Activated T-helper 1 cell treated with anti-CD3 and anti-CD28 coated beads, Interleukin-2, amount 50 U/mL, for 16 hours (primary cell): ENCODE results near the gene ODAM.
"Not testable (repeated sequence)": the region's sequence is repeated elsewhere in the genome, so short reads cannot be mapped to it uniquely, and the experiment has no call there.

ENCODE experiments used
- DNase-seq, 2 donors: peaks; one replicate each; pipeline ENCODE4 v3.0.0-alpha.2; 2020; ENCODE audit warnings: low read depth in 1 of 2, low spot score in 1 of 2

Gene ODAM, protein sequence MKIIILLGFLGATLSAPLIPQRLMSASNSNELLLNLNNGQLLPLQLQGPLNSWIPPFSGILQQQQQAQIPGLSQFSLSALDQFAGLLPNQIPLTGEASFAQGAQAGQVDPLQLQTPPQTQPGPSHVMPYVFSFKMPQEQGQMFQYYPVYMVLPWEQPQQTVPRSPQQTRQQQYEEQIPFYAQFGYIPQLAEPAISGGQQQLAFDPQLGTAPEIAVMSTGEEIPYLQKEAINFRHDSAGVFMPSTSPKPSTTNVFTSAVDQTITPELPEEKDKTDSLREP

GRCh38 chr4:70195425-70195824 lies at the start of gene ODAM:
ODAM (plus strand) TSS chr4:70195725; CDS start chr4:70196544, 819 bp downstream.
- no peak for DNase-seq

DNA sequence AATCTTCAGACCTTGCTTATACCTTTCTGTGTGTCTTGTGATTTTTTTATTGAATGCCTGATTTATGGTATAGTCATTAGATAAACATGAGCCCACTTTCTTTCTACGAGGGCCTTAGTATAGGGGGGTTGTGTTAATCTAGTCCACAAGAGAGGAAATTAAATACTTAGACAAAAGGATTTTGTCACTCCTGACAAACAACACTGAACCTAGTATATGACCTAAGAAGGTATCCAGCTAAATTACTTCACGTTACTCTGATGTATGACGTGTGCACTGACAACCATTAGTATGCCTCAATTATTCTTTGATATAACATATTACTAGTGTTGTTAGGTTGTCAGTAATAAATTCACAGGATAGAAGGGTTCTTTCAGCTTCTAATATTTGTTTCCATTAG lies 44.3 kb upstream of the ODAM start:
- DNase-seq: no peak

DNA sequence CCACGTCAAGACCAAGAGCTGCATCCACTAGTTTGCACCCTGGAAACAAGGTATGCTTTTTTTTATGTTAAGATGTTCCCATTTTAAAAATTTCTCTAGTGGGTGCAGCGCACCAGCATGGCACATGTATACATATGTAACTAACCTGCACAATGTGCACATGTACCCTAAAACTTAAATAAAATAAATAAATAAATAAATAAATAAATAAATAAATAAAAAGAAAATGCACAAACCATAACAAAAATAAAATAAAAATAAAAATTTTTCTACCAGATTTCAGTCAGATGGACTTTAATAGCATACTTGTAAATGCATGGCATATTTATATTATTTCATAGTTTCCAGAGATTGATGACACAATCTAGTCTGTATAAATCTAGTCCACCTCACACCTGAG lies 43.4 kb upstream of the ODAM start:
- no peak for DNase-seq

- DNase-seq: no peak
Observed at GRCh38 chr4:70153937-70154336, 41.6 kb upstream of the ODAM start, which contains the start of gene PRR27. PRR27 (plus strand) TSS chr4:70154237; CDS start chr4:70154376, 139 bp downstream.

DNA sequence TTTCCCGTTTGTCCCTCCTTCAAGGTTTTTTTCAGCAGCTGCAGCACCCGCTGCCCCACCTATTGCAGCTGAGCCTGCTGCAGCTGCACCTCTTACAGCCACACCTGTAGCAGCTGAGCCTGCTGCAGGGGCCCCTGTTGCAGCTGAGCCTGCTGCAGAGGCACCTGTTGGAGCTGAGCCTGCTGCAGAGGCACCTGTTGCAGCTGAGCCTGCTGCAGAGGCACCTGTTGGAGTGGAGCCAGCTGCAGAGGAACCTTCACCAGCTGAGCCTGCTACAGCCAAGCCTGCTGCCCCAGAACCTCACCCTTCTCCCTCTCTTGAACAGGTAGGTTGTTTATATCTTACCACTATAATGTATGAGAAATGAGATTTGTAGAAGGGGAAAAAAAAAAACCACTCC lies 36.9 kb upstream of the ODAM start:
- DNase-seq: no peak

DNA sequence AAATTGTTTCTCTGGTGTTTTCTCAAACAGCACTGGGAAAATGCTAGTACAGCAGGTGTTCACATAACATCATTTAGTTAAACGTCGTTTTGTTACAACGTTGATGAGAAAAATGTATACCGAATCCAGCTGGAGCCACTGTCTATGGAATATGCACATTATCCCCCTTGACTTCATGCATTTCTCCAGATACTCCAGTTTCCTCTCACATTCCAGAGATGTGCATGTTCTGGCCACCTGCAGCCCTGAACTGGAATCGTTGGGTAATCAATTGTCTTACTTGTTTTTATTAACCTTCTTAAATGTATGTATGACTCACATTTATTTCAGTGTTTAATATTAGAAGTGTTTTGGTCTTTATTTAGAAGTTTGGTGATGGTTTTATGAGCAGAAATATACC lies 18.4 kb upstream of the ODAM start:
- DNase-seq: no peak

DNA sequence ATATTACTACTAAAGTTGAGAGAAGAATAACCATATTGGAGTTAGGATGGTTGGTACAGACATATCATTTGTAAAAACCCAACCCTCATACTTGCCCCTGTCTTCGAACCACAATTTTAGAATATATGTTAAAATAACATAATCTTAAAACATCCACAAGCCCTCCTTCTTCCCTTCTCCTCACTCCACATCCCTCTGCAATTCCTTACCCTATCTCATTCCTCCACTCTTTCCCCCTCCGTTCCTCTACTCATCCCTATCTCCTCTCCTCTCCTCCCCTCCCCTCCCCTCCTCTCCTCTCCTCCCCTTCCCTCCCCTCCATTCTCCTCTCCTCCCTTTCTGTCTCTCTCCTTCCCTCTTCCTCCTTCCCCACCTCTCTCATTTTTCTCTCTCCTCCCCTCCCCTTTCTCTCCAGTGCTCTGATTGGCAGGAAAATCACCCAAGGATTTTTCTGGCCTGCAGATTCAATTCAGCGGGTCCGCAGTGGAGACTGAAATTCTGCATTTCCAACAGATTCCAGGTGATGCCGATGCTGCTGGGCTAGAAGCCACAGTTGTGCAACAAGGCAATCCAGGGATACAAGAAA lies 17.4 kb upstream of the ODAM start:
- DNase-seq: no peak

GRCh38 chr4:70179811-70180210 lies 15.7 kb upstream of the ODAM start:
- DNase-seq: no peak

- no peak for DNase-seq
Observed at GRCh38 chr4:70181864-70182263, 13.7 kb upstream of the ODAM start.

DNA sequence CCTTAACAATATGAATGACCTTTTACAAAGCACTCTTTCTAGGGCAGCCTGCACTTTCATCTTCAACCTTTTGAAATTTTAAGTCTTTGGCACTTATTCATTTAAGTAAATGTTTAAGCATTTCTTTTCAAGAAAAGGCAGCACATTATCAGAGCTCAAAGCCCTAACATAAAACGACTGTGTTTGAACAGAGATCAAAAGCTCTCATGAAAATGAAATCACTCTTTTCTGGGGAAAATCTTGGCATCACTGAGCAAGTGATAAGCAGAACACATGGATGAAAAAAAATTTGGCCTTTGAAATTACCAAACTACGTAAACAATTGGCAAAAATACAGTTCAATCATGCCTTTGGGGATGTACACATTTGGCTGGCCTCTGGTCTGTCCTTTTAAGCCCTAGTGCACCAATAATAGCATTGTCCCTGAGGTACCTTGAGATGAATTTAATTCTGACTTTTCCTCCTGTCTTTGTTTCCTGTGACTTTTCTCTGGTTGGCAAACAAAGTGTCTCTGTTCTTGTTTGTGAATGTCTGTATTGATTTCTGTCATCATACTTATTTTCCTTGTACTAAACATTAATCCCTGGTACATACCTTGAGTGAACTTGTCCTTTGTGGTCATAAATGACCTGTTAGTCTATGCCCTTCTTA lies 12.9 kb upstream of the ODAM start:
- no peak for DNase-seq

DNA sequence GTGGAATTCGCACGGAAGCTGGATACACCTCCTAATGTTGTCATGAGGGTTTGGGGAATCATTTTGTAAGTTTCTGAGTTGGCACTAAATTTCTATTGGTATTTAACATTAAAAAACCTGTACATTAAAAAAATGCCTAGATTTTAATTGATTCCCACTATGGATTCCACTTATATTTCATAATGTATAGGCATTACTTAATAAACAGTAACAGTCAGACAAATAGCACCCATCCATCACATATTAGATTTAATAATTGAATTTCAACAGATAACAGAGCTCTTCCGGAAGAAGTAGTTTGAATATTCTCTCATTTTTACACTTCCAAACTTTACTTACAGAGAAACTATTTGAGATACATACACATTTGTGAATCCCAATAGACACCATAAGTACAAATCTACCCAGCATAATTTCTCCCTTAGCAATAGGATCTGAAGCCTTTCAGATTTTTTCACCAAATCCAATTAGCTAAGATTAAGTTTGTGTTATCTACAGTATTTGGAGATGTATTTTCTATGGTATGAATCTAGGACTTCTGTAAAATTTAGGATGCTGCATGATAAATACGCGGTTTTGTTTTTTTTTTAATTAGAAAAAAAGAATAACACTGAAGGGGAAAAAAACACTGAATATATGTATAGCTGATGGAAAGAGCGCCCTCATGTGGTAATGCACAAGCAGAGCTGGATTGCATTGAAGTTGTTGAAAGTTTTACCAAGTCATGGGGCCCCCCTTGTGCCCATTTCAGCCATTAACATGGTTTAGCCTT lies 12.2 kb upstream of the ODAM start:
- DNase-seq: no peak

DNA sequence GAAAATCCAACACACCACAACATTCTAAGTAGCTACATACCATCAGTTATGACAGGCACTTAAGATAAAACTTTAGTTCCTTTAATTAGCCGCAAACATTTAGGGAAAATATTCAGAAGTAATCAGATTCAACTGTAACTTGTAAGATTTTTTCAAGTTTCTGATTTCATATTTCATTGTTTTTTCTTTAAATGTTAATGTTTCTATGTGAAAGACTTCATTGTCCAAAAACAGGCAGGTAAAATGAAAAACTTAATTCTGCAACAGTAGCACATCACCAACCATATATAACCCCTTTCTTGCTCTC lies 11.6 kb upstream of the ODAM start:
- no peak for DNase-seq

GRCh38 chr4:70187216-70187615 lies 8.3 kb upstream of the ODAM start:
- DNase-seq: no peak

GRCh38 chr4:70190579-70190978 lies 4.9 kb upstream of the ODAM start:
- no peak for DNase-seq

DNA sequence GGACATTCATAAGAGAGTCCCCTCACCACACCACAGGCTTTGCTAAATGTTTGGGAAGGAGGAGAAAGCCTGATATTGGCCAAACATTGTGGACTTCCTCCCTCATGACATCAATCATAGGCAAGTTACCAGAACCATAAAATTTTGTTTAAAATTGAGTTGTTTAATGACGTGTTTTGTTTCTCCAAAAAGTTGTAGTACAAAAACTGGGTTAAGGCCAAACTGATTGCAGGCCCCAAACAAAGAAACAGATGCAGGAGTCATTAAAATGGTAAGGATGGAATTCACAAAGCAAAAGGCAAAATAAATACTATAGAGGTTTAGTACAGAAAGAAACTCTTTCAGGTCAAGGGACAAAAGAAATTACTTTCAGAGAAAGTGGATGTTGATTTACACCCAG lies 3.9 kb upstream of the ODAM start:
- DNase-seq: no peak

DNA sequence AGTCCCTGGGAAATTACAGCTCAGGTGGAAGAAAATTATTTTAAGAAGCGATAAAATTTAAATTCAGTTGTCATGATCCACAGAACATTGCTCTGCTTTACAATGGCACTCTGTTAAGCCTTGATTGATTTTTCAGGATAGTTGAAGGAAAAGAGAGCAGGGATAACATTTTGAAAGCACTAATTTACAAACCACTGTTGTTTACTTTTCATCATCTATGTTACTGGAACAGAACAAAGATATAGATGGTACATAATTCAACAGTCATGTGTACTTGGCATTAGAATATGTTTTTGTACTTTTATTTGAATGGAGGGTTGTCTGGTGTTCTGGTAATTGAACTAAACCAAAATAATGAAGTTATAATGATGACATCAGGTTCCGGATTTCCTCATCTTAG lies 2.6 kb upstream of the ODAM start:
- no peak for DNase-seq

DNA sequence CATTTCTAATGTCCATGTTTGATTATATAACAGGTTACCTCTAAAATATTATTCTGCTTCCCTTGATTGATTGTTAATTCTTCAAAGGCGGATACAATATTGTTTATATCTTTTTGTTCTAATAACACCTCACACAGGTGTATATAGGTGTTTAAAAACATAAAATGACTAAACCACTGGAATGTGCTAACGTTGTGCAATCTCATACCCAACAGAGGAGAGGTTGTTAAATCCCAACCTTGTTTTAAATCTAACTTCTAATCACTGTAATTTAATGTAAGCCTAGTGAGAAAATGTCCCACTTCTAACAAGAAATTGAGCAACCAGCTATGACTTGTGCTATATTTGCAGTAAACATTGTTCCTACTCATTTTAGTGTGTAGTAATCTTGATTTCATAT lies 1.3 kb downstream of the ODAM start:
- no peak for DNase-seq

DNA sequence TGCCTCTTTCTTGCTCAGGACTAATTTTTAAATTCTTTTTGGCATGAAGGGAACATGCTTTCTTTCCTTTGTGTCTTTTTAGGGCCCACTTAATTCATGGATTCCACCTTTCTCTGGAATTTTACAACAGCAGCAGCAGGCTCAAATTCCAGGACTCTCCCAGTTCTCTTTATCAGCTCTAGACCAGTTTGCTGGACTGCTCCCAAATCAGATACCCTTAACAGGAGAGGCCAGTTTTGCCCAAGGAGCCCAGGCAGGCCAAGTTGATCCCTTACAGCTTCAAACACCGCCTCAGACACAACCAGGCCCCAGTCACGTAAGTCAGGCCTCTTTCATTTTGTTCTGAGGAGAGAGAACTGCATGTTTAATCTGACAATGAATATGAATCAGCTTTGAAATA lies 2.3 kb downstream of the ODAM start:
- DNase-seq: no peak

- DNase-seq: no peak
Observed at GRCh38 chr4:70203601-70204000, 8.1 kb downstream of the ODAM start.

DNA sequence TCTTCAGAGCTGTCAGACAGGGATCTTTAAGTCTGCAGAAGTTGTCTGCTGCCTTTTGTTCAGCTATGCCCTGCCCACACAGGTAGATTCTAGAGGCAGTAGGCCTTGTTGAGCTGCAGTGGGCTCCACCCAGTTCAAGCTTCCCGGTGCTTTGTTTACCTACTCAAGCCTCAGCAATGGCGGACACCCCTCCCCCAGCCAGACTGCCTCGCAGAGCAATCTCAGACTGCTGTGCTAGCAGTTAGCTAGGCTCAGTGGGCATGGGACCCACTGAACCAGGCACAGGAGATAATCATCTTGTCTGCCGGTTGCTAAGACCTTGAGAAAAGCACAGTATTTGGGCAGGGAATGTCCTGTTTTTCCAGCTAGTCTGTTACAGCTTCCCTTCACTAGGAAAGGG lies 17.2 kb downstream of the ODAM start:
- not testable (repeated sequence) for DNase-seq

DNA sequence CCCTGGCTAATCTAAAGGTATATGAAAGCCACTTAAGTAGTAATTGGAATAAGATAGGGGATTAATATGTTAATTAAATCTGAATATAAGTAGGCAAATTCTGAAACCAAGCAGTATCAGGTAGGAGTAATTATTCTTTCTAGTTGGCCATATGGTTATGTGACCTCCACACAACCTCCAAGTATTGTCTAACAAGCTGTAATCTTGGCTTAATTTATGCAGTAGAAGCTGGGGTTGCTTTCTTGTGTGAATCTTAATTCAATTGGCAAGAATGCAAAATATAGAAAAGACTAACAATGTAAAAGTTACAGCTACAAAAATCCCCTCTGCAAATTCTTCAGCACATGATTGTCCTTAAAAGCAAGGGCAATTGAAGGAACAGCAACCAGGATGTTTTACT lies 20.6 kb downstream of the ODAM start:
- DNase-seq: not testable (repeated sequence)

DNA sequence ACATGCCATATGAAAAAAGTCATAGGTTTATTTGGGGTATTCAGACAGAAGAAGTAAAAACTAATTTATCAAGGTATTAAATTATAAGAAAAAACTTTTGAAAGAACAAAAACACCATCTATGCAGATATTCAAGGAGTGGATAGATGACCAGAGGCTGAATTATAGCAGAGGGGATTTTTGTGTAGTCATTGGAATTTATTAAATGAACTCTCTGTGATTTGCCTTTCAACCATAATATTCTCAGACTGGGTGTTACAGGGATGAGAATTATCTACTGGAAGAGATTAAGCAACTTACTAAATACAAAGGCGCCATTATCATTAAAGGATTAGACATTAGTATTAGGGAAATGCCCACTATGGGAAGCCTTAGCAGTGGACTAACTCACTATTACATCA lies 21.0 kb downstream of the ODAM start:
- DNase-seq: not testable (repeated sequence)
